Caco-2 (cell line): Measurements from ENCODE around the gene BCL2L13. TPM values are rescaled to one million over a fixed set of nuclear protein-coding genes. Genes with fewer than 3 reads are reported as not detected.

ENCODE experiments used
- BruUV-seq: library from RNA; stranded (reverse); fragments of 400-500 nt; replicated peaks from 2 replicates; lab custom pipeline; 2021; lab: Mats Ljungman, UMichigan
- CTCF ChIA-PET: fragments of 300-600 bp; sonication (Branson Sonifier 250); formaldehyde crosslinking; loops from one replicate; lab custom pipeline; 2022; ENCODE audit warnings: antibody characterized with exemption; lab: Charles Lee
- POLR2A ChIA-PET: fragments of 300-600 bp; sonication (Branson Sonifier 250); formaldehyde crosslinking; loops from one replicate; lab custom pipeline; 2022; ENCODE audit warnings: antibody characterized with exemption; lab: Charles Lee
- DNase-seq, 2 experiments: peaks; one replicate each; pipeline versions ENCODE4 v3.0.0 to v3.0.0-alpha.2; 2020 to 2022
- H3K27me3 ChIP-seq: replicated peaks from 2 replicates; pipeline ENCODE4 v1.6.0; 2011; ENCODE audit warnings: low read length; ENCODE audit not compliant: control insufficient read depth, insufficient read depth
- H3K36me3 ChIP-seq: 2 replicates; pipeline ENCODE4 v1.5.1; 2011; ENCODE audit warnings: low read length; ENCODE audit not compliant: control insufficient read depth, insufficient read depth
- H3K4me1 ChIP-seq: fragments of 250-450 bp; sonication (Bioruptor Pico); 2 replicates; pipeline ENCODE4 v1.5.1; 2020; ENCODE audit warnings: mild to moderate bottlenecking
- H3K4me3 ChIP-seq: 2 replicates; pipeline ENCODE4 v1.5.1; 2011; ENCODE audit warnings: low read depth, mild to moderate bottlenecking, control low read depth, low read length
- H3K9me3 ChIP-seq: fragments of 250-450 bp; sonication (Bioruptor Pico); 2 replicates; pipeline ENCODE4 v1.5.1; 2020; ENCODE audit warnings: mild to moderate bottlenecking, moderate library complexity
- H3K27ac Mint-ChIP-seq: one replicate; pipeline ENCODE4 v1.8.0; 2022; ENCODE audit warnings: mixed read lengths; ENCODE audit not compliant: unreplicated experiment
- H3K27me3 Mint-ChIP-seq: one replicate; pipeline ENCODE4 v1.8.0; 2022; ENCODE audit warnings: mixed read lengths; ENCODE audit not compliant: insufficient read depth, unreplicated experiment
- H3K36me3 Mint-ChIP-seq: one replicate; pipeline ENCODE4 v1.8.0; 2022; ENCODE audit warnings: mild to moderate bottlenecking, mixed read lengths; ENCODE audit not compliant: insufficient read depth, unreplicated experiment
- H3K4me1 Mint-ChIP-seq: one replicate; pipeline ENCODE4 v1.8.0; 2022; ENCODE audit warnings: low read depth, mixed read lengths; ENCODE audit not compliant: unreplicated experiment
- H3K4me3 Mint-ChIP-seq: one replicate; pipeline ENCODE4 v1.8.0; 2022; ENCODE audit warnings: mild to moderate bottlenecking, moderate library complexity, mixed read lengths; ENCODE audit not compliant: unreplicated experiment
- H3K9me3 Mint-ChIP-seq: one replicate; pipeline ENCODE4 v1.8.0; 2022; ENCODE audit warnings: mixed read lengths; ENCODE audit not compliant: unreplicated experiment
- intact Hi-C: fragments of 100-400 bp; cut with micrococcal nuclease; formaldehyde crosslinking; loops from one replicate; pipeline ENCODE4 v1.10.0; 2022; ENCODE audit not compliant: unreplicated experiment
- total RNA-seq: library from RNA; stranded (reverse); gene quantifications from 2 replicates; pipeline ENCODE4 v1.2.3, GENCODE V29; 2022
- TF ChIP-seq, protein P1 (sequence below), 2 experiments: fragments of 200-600 bp in 1 of 2; IDR thresholded peaks; 1 replicate in 1 of 2; 2 replicates in 1 of 2; pipeline versions ENCODE4 v1.5.1 to v1.8.0; 2011 to 2022; ENCODE audit warnings: antibody characterized with exemption in 1 of 2, control low read depth in 1 of 2, inconsistent platforms in 1 of 2, low read depth in 1 of 2, low read length in 1 of 2, mild to moderate bottlenecking in 1 of 2, moderate library complexity in 1 of 2; ENCODE audit not compliant: insufficient read depth in 1 of 2, severe bottlenecking in 1 of 2, unreplicated experiment in 1 of 2

BCL2L13 gene
- total RNA-seq, 1 experiment from 2014 or later = 34.3 TPM

DNA sequence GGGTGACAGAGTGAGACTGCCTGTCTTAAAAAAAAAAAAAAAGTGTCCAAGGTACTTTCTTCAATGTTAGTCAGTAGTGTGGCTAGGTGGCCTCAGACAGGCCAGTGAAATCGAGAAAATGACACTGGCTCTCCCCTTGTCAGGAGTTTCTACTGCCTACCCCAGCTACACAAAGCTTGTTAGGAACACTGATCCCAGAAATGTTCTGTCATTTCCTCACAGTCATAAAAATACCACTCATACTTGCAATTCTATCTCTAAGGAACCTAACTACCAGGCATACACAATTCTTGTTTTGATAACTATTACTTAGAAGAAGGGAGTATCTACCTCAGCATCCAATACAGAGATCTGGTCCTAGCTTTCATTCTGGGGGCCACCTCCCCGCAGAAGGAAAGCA lies 41.3 kb upstream of the BCL2L13 start:
- Histone ChIP-seq H3K27me3 (no peaks in the 10 kb centered on the region), H3K4me3 (no peak overlapping the region), H3K36me3 (peaks cover 9% of the 10 kb centered on the region), H3K4me1 (peaks cover 10% of the 10 kb centered on the region), H3K9me3 (no peaks in the 10 kb centered on the region; the same call in 1 of the 2 replicates)
- Mint-ChIP-seq H3K9me3 (peaks cover 15% of the 10 kb centered on the region), H3K27ac (peak overlapping the region; percentile 56), H3K27me3 (no peaks in the 10 kb centered on the region), H3K36me3 (peaks cover 94% of the 10 kb centered on the region), H3K4me3 (no peak overlapping the region), H3K4me1 (peaks cover 22% of the 10 kb centered on the region)
- peak in 1 of 2 experiments; percentile 42 for DNase-seq
- ChIA-PET POLR2A (interaction anchor here (0.6 kb wide), 2 partner anchors 8 to 17 kb away, joined by 3 to 6 read pairs; no protein-coding TSS in a partner anchor), CTCF (interaction anchor here (0.8 kb wide), 1 partner anchor 39 kb away, joined by 6 read pairs; no protein-coding TSS in a partner anchor)
- intact Hi-C loops = no loop called here
- TF ChIP-seq, protein P1, sequence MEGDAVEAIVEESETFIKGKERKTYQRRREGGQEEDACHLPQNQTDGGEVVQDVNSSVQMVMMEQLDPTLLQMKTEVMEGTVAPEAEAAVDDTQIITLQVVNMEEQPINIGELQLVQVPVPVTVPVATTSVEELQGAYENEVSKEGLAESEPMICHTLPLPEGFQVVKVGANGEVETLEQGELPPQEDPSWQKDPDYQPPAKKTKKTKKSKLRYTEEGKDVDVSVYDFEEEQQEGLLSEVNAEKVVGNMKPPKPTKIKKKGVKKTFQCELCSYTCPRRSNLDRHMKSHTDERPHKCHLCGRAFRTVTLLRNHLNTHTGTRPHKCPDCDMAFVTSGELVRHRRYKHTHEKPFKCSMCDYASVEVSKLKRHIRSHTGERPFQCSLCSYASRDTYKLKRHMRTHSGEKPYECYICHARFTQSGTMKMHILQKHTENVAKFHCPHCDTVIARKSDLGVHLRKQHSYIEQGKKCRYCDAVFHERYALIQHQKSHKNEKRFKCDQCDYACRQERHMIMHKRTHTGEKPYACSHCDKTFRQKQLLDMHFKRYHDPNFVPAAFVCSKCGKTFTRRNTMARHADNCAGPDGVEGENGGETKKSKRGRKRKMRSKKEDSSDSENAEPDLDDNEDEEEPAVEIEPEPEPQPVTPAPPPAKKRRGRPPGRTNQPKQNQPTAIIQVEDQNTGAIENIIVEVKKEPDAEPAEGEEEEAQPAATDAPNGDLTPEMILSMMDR (IDR thresholded peaks at IDR 0.05; ENCODE audit: insufficient read depth in 1 of 2, low read depth in 1 of 2, low read length in 1 of 2, severe bottlenecking in 1 of 2, unreplicated experiment in 1 of 2) = no peak
- BruUV-seq = no TSS peak

DNA sequence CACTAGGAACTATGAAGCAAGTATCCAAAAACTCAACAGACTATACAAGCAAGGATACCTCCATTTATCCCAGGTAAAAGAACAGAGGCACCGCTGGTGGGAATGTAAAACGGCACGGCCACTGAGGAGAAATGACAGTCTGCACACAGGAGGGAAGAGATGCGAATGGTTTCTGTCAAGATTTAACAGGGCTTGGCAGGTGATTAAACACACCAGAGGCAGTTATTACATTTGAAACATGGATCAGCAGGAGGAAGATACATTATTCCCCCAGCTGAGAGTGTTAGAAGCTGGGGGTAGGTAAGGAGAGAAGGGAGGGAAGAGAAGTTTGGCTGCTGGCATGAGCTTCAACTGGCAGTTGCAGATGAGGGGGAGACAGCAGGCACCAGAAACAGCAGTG lies 40.2 kb upstream of the BCL2L13 start:
- H3K4me3 Mint-ChIP-seq = no peak overlapping the region
- no peaks in the 10 kb centered on the region for H3K27me3 Mint-ChIP-seq
- H3K27ac Mint-ChIP-seq = peak overlapping the region; percentile 56
- DNase-seq = no peak
- BruUV-seq = no TSS peak
- Histone ChIP-seq H3K4me3 (no peak overlapping the region), H3K36me3 (peaks cover 9% of the 10 kb centered on the region), H3K27me3 (no peaks in the 10 kb centered on the region), H3K4me1 (peaks cover 10% of the 10 kb centered on the region), H3K9me3 (no peaks in the 10 kb centered on the region; the same call in 1 of the 2 replicates)
- peaks cover 15% of the 10 kb centered on the region for H3K9me3 Mint-ChIP-seq
- POLR2A ChIA-PET = no interaction called here
- H3K36me3 Mint-ChIP-seq = peaks cover 83% of the 10 kb centered on the region
- CTCF ChIA-PET = no interaction called here
- TF ChIP-seq, protein P1 (IDR thresholded peaks at IDR 0.05; ENCODE audit: insufficient read depth in 1 of 2, low read depth in 1 of 2, low read length in 1 of 2, severe bottlenecking in 1 of 2, unreplicated experiment in 1 of 2) = no peak
- intact Hi-C loops = no loop called here
- H3K4me1 Mint-ChIP-seq = peaks cover 22% of the 10 kb centered on the region

DNA sequence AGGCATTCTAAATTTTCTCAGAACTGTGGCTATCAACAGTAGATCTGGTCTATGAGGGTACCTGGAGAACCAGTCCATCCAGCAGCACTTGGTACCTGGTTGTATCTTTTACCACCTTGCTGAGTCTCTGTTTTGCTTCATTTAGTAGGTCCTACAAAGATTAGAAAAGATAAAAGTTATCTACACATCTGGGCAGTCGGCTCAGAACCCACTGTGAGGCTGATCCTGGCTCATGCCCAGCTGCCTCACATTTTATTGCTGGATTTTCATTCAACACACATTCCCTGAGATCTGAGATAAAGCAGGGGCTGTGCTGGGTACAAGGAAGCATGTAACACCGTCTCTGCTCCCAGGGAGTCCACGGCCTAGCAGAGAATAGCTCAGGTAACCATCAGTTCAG lies 37.5 kb upstream of the BCL2L13 start:
- Histone ChIP-seq H3K4me3 (no peak overlapping the region), H3K36me3 (peaks cover 7% of the 10 kb centered on the region), H3K4me1 (peaks cover 14% of the 10 kb centered on the region), H3K9me3 (no peaks in the 10 kb centered on the region; the same call in 1 of the 2 replicates), H3K27me3 (no peaks in the 10 kb centered on the region)
- POLR2A ChIA-PET = no interaction called here
- Mint-ChIP-seq H3K9me3 (peaks cover 15% of the 10 kb centered on the region), H3K27me3 (no peaks in the 10 kb centered on the region), H3K4me1 (peaks cover 22% of the 10 kb centered on the region), H3K4me3 (no peak overlapping the region), H3K36me3 (peaks cover 68% of the 10 kb centered on the region), H3K27ac (peak overlapping the region; percentile 63)
- CTCF ChIA-PET = interaction anchor here (0.5 kb wide), 1 partner anchor 23 kb away, joined by 3 read pairs; no protein-coding TSS in a partner anchor
- intact Hi-C loops = no loop called here
- no TSS peak for BruUV-seq
- TF ChIP-seq, protein P1 (IDR thresholded peaks at IDR 0.05; ENCODE audit: insufficient read depth in 1 of 2, low read depth in 1 of 2, low read length in 1 of 2, severe bottlenecking in 1 of 2, unreplicated experiment in 1 of 2) = no peak
- DNase-seq = peak in 1 of 2 experiments; percentile 14
